HG02973 (cell line): ENCODE data around the gene AHNAK.
"Not testable (repeated sequence)": the region's sequence is repeated elsewhere in the genome, so short reads cannot be mapped to it uniquely, and the experiment has no call there.

Experiments used
- ATAC-seq: cut with Tn5 transposase; IDR thresholded peaks from one replicate; pipeline ENCODE4 v1.9.1; 2021; ENCODE audit warnings: moderate library complexity; ENCODE audit not compliant: unreplicated experiment

The AHNAK gene

GRCh38 chr11:62534779-62535545 lies 11.6 kb downstream of the AHNAK start:
- no peak for ATAC-seq

GRCh38 chr11:62532096-62532495 lies 14.5 kb downstream of the AHNAK start:
- ATAC-seq, result no peak

GRCh38 chr11:62516736-62517371 lies 29.8 kb downstream of the AHNAK start:
- ATAC-seq, result no peak

- no peak for ATAC-seq
Measured at GRCh38 chr11:62514151-62514550, 32.5 kb downstream of the AHNAK start.

GRCh38 chr11:62513626-62514025 lies 33.0 kb downstream of the AHNAK start:
- ATAC-seq, result no peak

GRCh38 chr11:62512961-62513360 lies 33.6 kb downstream of the AHNAK start:
- no peak for ATAC-seq

- ATAC-seq, result no peak
Measured at GRCh38 chr11:62508336-62509058, 38.1 kb downstream of the AHNAK start.

GRCh38 chr11:62507125-62507422 lies 39.5 kb downstream of the AHNAK start:
- ATAC-seq, result no peak

- no peak for ATAC-seq
Measured at GRCh38 chr11:62506413-62507124, 40.0 kb downstream of the AHNAK start.

GRCh38 chr11:62505440-62506091 lies 41.0 kb downstream of the AHNAK start:
- ATAC-seq, result no peak

- no peak for ATAC-seq
Measured at GRCh38 chr11:62505059-62505439, 41.6 kb downstream of the AHNAK start.

GRCh38 chr11:62504158-62504973 lies 42.2 kb downstream of the AHNAK start:
- ATAC-seq, result no peak

- ATAC-seq, result no peak
Measured at GRCh38 chr11:62502030-62502730, 44.4 kb downstream of the AHNAK start.

- ATAC-seq, result no peak
Measured at GRCh38 chr11:62501432-62501891, 45.1 kb downstream of the AHNAK start.

GRCh38 chr11:62500650-62501030 lies 46.0 kb downstream of the AHNAK start:
- ATAC-seq, result no peak

- ATAC-seq, result no peak
Measured at GRCh38 chr11:62499944-62500649, 46.5 kb downstream of the AHNAK start.

GRCh38 chr11:62499311-62499943 lies 47.2 kb downstream of the AHNAK start:
- not testable (repeated sequence) for ATAC-seq
